Bronchial epithelial cell (primary cell): ENCODE results near the gene BICC1. TPM values are rescaled to one million over a fixed set of nuclear protein-coding genes. Genes with fewer than 3 reads are reported as not detected.
"Not testable (repeated sequence)": the region's sequence is repeated elsewhere in the genome, so short reads cannot be mapped to it uniquely, and the experiment has no call there.

Experiments used
- DNase-seq: peaks from one replicate; pipeline ENCODE4 v3.0.0-alpha.2; 2010; ENCODE audit warnings: low read depth
- FAIRE-seq: peaks from 2 replicates; lab custom pipeline; 2011; peaks lifted over from hg19 to GRCh38; lab: Jason Lieb, UNC
- H3K27me3 ChIP-seq: 2 replicates; pipeline ENCODE4 v1.5.1; 2011; ENCODE audit warnings: low read length; ENCODE audit not compliant: control insufficient read depth, insufficient read depth
- H3K36me3 ChIP-seq: 2 replicates; pipeline ENCODE4 v1.5.1; 2011; ENCODE audit warnings: low read length; ENCODE audit not compliant: control insufficient read depth, insufficient read depth
- H3K4me3 ChIP-seq: 2 replicates; pipeline ENCODE4 v1.5.1; 2011; ENCODE audit warnings: mild to moderate bottlenecking, low read depth, low read length, control low read depth
- CTCF ChIP-seq: IDR thresholded peaks from 2 replicates; pipeline ENCODE4 v1.5.1; 2011; ENCODE audit warnings: mild to moderate bottlenecking, moderate library complexity, low read length, control low read depth, inconsistent platforms; ENCODE audit not compliant: insufficient read depth, severe bottlenecking
- total RNA-seq: library from RNA; depleted of rRNA; stranded (reverse); fragments of >200 nt; gene quantifications from 2 replicates; pipeline ENCODE4 v1.2.1, GENCODE V29; 2014

The BICC1 gene
- total RNA-seq, 1 donor from 2014 or later = 1.1 TPM

- Histone ChIP-seq H3K27me3 (no peaks in the 10 kb centered on the region), H3K4me3 (no peak overlapping the region), H3K36me3 (no peaks in the 10 kb centered on the region)
- no peak for DNase-seq
- no peak for TF ChIP-seq CTCF
- FAIRE-seq = no peak
Measured at GRCh38 chr10:58593008-58593407, 80.3 kb downstream of the BICC1 start.

GRCh38 chr10:58597211-58597610, 84.5 kb downstream of the BICC1 start:
- FAIRE-seq, DNase-seq: not testable (repeated sequence)

GRCh38 chr10:58599927-58600553, 87.4 kb downstream of the BICC1 start:
- no peak for FAIRE-seq
- no peak for TF ChIP-seq CTCF
- no peak overlapping the region for H3K4me3 ChIP-seq

More at GRCh38 chr10:58597211-58597610, 84.5 kb downstream of the BICC1 start:
- H3K4me3 ChIP-seq, H3K27me3 ChIP-seq, H3K36me3 ChIP-seq: not testable (repeated sequence)

GRCh38 chr10:58608351-58608750, 95.7 kb downstream of the BICC1 start:
- Histone ChIP-seq H3K36me3 (no peaks in the 10 kb centered on the region), H3K4me3 (no peak overlapping the region), H3K27me3 (no peaks in the 10 kb centered on the region)
- DNase-seq = no peak
- no peak for FAIRE-seq
- no peak for TF ChIP-seq CTCF

More at GRCh38 chr10:58599927-58600553, 87.4 kb downstream of the BICC1 start:
- no peak for DNase-seq
- Histone ChIP-seq H3K36me3 (no peaks in the 10 kb centered on the region), H3K27me3 (no peaks in the 10 kb centered on the region)

GRCh38 chr10:58608826-58609531, 96.3 kb downstream of the BICC1 start:
- no peak for TF ChIP-seq CTCF
- H3K36me3 ChIP-seq = no peaks in the 10 kb centered on the region
- H3K27me3 ChIP-seq = no peaks in the 10 kb centered on the region
- FAIRE-seq (no peak), DNase-seq (no peak)
- no peak overlapping the region for H3K4me3 ChIP-seq

- FAIRE-seq (no peak), DNase-seq (no peak)
- Histone ChIP-seq H3K36me3 (no peaks in the 10 kb centered on the region), H3K27me3 (no peaks in the 10 kb centered on the region), H3K4me3 (no peak overlapping the region)
- TF ChIP-seq CTCF = no peak
Measured at GRCh38 chr10:58609532-58610150, 97.0 kb downstream of the BICC1 start.
